ENCODE measurements around the gene ZNF569. TPM values are rescaled to one million over a fixed set of nuclear protein-coding genes. Genes with fewer than 3 reads are reported as not detected.
"Not testable (repeated sequence)": the region's sequence is repeated elsewhere in the genome, so short reads cannot be mapped to it uniquely, and the experiment has no call there.

The ZNF569 gene
- total RNA-seq, 1 donor from 2014 or later = 6.8 TPM

DNA sequence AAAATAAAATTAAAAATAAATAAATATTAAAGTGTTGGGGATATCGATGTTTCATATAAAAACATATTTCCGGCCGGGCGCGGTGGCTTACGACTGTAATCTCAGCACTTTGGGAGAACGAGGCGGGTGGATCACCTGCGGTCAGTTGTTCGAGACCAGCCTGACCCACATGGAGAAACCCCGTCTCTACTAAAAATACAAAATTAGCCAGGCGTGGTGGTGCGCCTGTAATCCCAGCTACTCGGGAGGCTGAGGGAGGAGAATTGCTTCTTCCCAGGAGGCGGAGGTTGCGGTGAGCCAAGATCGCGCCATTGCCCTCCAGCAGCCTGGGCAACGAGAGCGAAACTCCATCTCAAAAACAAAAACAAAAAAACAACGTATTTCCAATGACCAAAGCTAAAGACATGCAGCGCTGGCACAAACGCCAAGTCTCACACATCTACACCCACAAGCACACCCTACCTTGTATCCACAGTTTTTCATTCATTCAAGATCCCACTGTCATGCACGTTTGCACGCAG is 907 bp downstream of the ZNF569 start:
- TF ChIP-seq, protein P1, sequence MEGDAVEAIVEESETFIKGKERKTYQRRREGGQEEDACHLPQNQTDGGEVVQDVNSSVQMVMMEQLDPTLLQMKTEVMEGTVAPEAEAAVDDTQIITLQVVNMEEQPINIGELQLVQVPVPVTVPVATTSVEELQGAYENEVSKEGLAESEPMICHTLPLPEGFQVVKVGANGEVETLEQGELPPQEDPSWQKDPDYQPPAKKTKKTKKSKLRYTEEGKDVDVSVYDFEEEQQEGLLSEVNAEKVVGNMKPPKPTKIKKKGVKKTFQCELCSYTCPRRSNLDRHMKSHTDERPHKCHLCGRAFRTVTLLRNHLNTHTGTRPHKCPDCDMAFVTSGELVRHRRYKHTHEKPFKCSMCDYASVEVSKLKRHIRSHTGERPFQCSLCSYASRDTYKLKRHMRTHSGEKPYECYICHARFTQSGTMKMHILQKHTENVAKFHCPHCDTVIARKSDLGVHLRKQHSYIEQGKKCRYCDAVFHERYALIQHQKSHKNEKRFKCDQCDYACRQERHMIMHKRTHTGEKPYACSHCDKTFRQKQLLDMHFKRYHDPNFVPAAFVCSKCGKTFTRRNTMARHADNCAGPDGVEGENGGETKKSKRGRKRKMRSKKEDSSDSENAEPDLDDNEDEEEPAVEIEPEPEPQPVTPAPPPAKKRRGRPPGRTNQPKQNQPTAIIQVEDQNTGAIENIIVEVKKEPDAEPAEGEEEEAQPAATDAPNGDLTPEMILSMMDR (IDR thresholded peaks at IDR 0.05) = no peak
- Mint-ChIP-seq H3K4me3 (peak overlapping the region; percentile 99), H3K9me3 (peaks cover 11% of the 10 kb centered on the region), H3K27me3 (no peaks in the 10 kb centered on the region), H3K4me1 (peaks cover 42% of the 10 kb centered on the region), H3K36me3 (ENCODE audit: low read depth) (peaks cover 38% of the 10 kb centered on the region), H3K27ac (peak overlapping the region; percentile 97)
- ATAC-seq (ENCODE audit: low read depth) (no peak), DNase-seq (no peak)
- POLR2A ChIA-PET = interaction anchor here (1.0 to 2.4 kb wide), 5 partner anchors 40 to 1351 kb away, joined by 3 to 28 read pairs (median 4); partner anchors contain the start of genes POLR2I, ZNF345, ZNF527 and ZNF540
- intact Hi-C loops (cut with micrococcal nuclease) = loop anchor here (2.0 to 5.0 kb wide), 10 partner anchors 132 to 1089 kb away; partner anchors contain the start of genes ZFP14, ZFP30, ZNF345 and ZNF461
- CTCF ChIA-PET = no interaction called here

DNA sequence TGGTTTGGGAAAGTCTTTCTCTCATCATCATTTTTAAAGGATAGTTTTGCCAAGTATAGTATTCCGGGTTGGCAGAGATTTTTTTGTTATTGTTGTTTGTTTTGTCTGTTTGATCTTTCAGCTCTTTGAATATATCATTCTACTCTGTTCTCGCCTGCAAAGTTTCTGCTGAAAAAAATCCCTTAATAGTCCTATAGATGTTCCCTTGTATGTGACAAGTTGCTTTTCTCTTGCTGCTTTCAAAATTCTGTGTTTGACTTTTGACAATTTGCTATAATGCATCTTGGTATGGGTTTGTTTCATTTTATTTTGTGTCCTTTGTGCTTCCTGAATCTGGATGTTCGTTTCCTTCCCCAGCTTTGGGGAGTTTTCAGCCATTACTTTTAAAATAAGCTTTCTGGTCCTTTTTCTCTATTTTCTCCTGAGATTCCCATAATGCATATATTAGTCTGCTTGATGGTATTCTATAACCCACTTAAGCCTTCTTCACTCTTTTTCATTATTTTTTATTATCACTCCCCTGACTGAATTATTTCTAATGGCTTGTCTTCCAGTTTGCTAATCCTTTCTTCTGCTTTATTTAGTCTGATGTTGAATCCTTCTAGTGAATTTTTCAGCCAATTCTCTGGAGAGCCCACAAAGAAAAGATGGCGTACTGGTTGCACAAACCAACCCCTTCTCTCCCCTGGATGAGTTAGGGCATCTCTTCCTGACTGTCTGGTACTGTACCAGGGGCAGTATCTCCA is 14.6 kb downstream of the ZNF569 start:
- ATAC-seq (ENCODE audit: low read depth) = no peak

DNA sequence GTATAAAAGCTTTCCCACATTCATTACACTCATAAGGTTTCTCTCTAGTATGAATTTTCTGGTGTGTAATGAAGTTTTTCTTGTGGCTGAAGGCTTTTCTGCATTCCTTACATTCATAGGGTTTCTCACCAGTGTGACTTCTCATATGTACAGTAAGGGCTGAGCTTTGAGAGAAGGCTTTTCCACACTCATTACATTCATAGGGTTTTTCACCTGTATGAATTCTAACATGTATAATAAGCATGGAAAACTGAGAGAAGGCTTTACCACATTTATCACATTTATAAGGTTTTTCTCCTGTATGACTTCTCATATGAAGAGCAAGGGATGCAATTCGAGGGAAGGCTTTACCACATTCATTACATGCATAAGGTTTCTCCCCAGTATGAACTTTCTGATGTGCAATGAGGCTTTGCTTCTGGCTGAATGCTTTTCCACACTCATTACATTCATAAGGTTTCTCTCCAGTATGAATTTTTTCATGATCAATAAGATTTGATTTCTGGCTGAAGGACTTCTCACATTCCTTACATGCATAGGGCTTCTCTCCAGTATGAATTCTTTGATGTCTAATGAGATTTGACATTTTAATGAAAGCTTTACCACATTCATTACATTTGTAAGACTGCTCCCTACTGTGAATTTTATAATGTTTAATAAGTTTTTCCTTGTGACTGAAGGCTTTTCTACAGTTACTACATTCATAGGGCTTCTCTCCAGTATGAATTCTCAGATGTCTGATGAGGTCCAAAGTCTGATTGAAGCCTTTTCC is 53.7 kb downstream of the ZNF569 start:
- Mint-ChIP-seq H3K9me3 (peaks cover 42% of the 10 kb centered on the region), H3K36me3 (ENCODE audit: low read depth) (peaks cover 65% of the 10 kb centered on the region), H3K27ac (no peak overlapping the region), H3K27me3 (no peaks in the 10 kb centered on the region), H3K4me3 (no peak overlapping the region), H3K4me1 (no peaks in the 10 kb centered on the region)
- TF ChIP-seq, protein P1 (IDR thresholded peaks at IDR 0.05) = no peak
- intact Hi-C loops (cut with micrococcal nuclease) = no loop called here
- no peak for ATAC-seq (ENCODE audit: low read depth)
- CTCF ChIA-PET = no interaction called here
- POLR2A ChIA-PET = no interaction called here
- no peak for DNase-seq

More for the DNA sequence above, 14.6 kb downstream of the ZNF569 start:
- TF ChIP-seq, protein P1 (IDR thresholded peaks at IDR 0.05) = no peak
- ChIA-PET POLR2A (no interaction called here), CTCF (no interaction called here)
- no peaks in the 10 kb centered on the region for H3K4me1 Mint-ChIP-seq
- intact Hi-C loops (cut with micrococcal nuclease) = no loop called here
- no peak overlapping the region for H3K27ac Mint-ChIP-seq
- DNase-seq = no peak
- H3K9me3 Mint-ChIP-seq = peaks cover 55% of the 10 kb centered on the region
- no peak overlapping the region for H3K4me3 Mint-ChIP-seq
- H3K27me3 Mint-ChIP-seq = no peaks in the 10 kb centered on the region
- H3K36me3 Mint-ChIP-seq (ENCODE audit: low read depth) = peaks cover 54% of the 10 kb centered on the region

DNA sequence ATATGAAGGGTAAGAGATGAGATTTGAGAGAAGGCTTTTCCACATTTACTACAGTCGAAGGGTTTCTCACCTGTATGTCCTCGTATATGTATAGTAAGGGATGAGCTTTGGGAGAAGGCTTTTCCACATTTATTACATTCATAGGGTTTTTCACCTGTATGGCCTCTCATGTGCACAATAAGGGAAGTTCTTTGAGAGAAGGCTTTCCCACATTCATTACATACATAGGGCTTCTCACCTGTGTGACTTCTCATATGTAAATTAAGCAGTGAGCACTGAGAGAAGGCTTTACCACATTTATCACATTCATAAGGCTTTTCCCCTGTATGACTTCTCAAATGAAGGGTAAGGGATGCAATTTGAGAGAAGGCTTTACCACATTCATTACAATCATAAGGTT is 54.5 kb downstream of the ZNF569 start:
- DNase-seq = no peak
- intact Hi-C loops (cut with micrococcal nuclease) = no loop called here
- peaks cover 62% of the 10 kb centered on the region for H3K36me3 Mint-ChIP-seq (ENCODE audit: low read depth)
- H3K27me3 Mint-ChIP-seq = no peaks in the 10 kb centered on the region
- ChIA-PET POLR2A (no interaction called here), CTCF (no interaction called here)
- H3K4me3 Mint-ChIP-seq = no peak overlapping the region
- H3K4me1 Mint-ChIP-seq = no peaks in the 10 kb centered on the region
- no peak overlapping the region for H3K27ac Mint-ChIP-seq
- H3K9me3 Mint-ChIP-seq = peaks cover 45% of the 10 kb centered on the region
- TF ChIP-seq, protein P1 (IDR thresholded peaks at IDR 0.05) = no peak
- no peak for ATAC-seq (ENCODE audit: low read depth)

DNA sequence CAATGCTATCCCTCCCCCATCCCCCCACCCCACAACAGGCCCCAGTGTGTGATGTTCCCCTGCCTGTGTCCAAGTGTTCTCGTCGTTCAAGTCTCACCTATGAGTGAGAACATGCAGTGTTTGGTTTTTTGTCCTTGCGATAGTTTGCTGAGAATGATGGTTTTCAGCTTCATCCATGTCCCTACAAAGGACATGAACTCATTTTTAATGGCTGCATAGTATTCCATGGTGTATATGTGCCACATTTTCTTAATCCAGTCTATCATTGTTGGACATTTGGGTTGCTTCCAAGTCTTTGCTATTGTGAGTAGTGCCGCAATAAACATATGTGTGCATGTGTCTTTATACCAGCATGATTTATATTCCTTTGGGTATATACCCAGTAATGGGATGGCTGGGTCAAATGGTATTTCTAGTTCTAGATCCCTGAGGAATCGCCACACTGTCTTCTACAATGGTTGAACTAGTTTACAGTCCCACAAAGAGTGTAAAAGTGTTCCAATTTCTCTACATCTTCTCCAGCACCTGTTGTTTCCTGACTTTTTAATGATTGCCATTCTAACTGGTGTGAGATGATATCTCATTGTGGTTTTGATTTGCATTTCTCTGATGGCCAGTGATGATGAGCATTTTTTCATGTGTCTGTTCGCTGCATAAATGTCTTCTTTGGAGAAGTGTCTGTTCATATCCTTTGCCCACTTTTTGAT is 61.0 kb downstream of the ZNF569 start:
- peaks cover 45% of the 10 kb centered on the region for H3K9me3 Mint-ChIP-seq
- H3K27me3 Mint-ChIP-seq; H3K4me1 Mint-ChIP-seq; H3K27ac Mint-ChIP-seq; CTCF ChIA-PET; intact Hi-C loops (cut with micrococcal nuclease); DNase-seq; POLR2A ChIA-PET; H3K4me3 Mint-ChIP-seq; ATAC-seq (ENCODE audit: low read depth): not testable (repeated sequence)
- peaks cover 17% of the 10 kb centered on the region for H3K36me3 Mint-ChIP-seq (ENCODE audit: low read depth)

Measured in activated B cell treated with CpG ODN at 0.5 μM for 24 hours (primary cell).